ENCODE data around the gene EXTL1. TPM values are rescaled to one million over a fixed set of nuclear protein-coding genes. Genes with fewer than 3 reads are reported as not detected.

The EXTL1 gene
- total RNA-seq, 1 experiment from 2014 or later = 1.0 TPM

DNA sequence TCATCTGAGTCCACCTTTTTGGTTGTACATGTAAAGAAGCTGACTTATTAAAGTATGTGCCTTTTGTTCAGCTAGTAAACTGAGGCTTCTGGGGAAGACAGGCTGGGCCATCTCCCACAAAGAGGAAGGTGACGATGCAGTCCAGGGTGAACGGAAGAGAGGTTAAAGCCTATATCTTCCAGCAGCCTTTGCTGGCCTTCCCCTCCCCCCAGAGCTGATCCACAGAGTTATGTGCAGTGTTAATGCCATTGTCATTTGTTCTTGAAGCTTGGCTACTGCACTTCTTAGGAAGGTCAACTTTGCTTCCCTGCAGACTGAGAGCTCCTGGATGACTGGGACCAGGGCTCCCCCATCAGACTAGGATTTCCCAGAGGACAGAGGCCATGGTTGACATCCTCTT, 22.2 kb downstream of the EXTL1 start:
- Histone ChIP-seq H3K56ac (ENCODE audit: insufficient read length, low read depth, low read length) (no peak overlapping the region), H4K91ac (ENCODE audit: insufficient read length, low read depth, low read length) (no peak overlapping the region), H3T11ph (ENCODE audit: low read length) (no peak overlapping the region), H3K4ac (ENCODE audit: low read depth, low read length) (no peak overlapping the region), H3K14ac (ENCODE audit: insufficient read depth, low read length) (no peak overlapping the region), H2BK20ac (ENCODE audit: low read depth, low read length, poor library complexity, severe bottlenecking) (no peak overlapping the region), H3K79me2 (ENCODE audit: insufficient read depth, low read length) (no peaks in the 10 kb centered on the region), H4K20me1 (ENCODE audit: control insufficient read depth, insufficient read depth, insufficient read length) (peaks cover 4% of the 10 kb centered on the region), H3K23me2 (ENCODE audit: insufficient read length, low read depth, low read length, poor library complexity, severe bottlenecking) (peaks cover 10% of the 10 kb centered on the region), H3K23ac (ENCODE audit: insufficient read length, low read depth, low read length) (no peak overlapping the region), H3K4me1 (ENCODE audit: insufficient read depth, low read length) (no peaks in the 10 kb centered on the region), H2BK5ac (ENCODE audit: insufficient read length, low read length) (no peak overlapping the region), H2BK120ac (ENCODE audit: low read depth, low read length, poor library complexity, severe bottlenecking) (no peak overlapping the region), H3K18ac (ENCODE audit: insufficient read length, low read depth, low read length) (no peak overlapping the region), H3K9me3 (ENCODE audit: control insufficient read depth, low read depth, low read length) (no peaks in the 10 kb centered on the region), H3K9ac (ENCODE audit: extremely low read depth, insufficient read length, low read length) (no peak overlapping the region), H4K8ac (replicated peaks; ENCODE audit: insufficient read length, low read depth, low read length) (no peak overlapping the region), H3K27me3 (ENCODE audit: insufficient read depth, low read length) (peaks cover 44% of the 10 kb centered on the region), H2BK12ac (ENCODE audit: insufficient read length, low read depth, low read length) (no peak overlapping the region), H2BK15ac (ENCODE audit: low read depth, low read length) (no peak overlapping the region), H3K4me2 (ENCODE audit: insufficient read depth, insufficient read length, low read length) (no peak overlapping the region), H3K79me1 (ENCODE audit: insufficient read depth, low read depth, low read length, poor library complexity, severe bottlenecking) (no peaks in the 10 kb centered on the region), H2AK5ac (ENCODE audit: insufficient read length, low read length) (no peak overlapping the region), H2AFZ (ENCODE audit: low read length) (no peak overlapping the region), H3K27ac (ENCODE audit: insufficient read length, low read depth, low read length) (no peak overlapping the region), H4K5ac (ENCODE audit: insufficient read length, low read depth, low read length) (no peak overlapping the region)
- no peak for DNase-seq
- Mint-ChIP-seq H3K9me3 (no peaks in the 10 kb centered on the region; a peak in 1 of 5 replicates), H3K36me3 (ENCODE audit: insufficient read depth in 1 of 3, low read depth in 3 of 3) (no peaks in the 10 kb centered on the region), H3K27me3 (ENCODE audit: low read depth) (peaks cover 96% of the 10 kb centered on the region), H3K27ac (no peak overlapping the region; a peak in 1 of 7 replicates), H3K4me3 (no peak overlapping the region), H3K4me1 (peaks cover 5 to 9% of the 10 kb centered on the region in 2 experiments; a peak in 3 of 4 replicates)
- no CpG with 5 or more reads among the region's 2 CpGs for WGBS (ENCODE audit: extremely low coverage, insufficient read length, low lambda C conversion rate)
- TF ChIP-seq, protein P1, sequence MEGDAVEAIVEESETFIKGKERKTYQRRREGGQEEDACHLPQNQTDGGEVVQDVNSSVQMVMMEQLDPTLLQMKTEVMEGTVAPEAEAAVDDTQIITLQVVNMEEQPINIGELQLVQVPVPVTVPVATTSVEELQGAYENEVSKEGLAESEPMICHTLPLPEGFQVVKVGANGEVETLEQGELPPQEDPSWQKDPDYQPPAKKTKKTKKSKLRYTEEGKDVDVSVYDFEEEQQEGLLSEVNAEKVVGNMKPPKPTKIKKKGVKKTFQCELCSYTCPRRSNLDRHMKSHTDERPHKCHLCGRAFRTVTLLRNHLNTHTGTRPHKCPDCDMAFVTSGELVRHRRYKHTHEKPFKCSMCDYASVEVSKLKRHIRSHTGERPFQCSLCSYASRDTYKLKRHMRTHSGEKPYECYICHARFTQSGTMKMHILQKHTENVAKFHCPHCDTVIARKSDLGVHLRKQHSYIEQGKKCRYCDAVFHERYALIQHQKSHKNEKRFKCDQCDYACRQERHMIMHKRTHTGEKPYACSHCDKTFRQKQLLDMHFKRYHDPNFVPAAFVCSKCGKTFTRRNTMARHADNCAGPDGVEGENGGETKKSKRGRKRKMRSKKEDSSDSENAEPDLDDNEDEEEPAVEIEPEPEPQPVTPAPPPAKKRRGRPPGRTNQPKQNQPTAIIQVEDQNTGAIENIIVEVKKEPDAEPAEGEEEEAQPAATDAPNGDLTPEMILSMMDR (conservative IDR thresholded peaks at IDR 0.05) = no peak

Data from H9 (cell line).